ENCODE results near the gene INSYN2B.

DNA sequence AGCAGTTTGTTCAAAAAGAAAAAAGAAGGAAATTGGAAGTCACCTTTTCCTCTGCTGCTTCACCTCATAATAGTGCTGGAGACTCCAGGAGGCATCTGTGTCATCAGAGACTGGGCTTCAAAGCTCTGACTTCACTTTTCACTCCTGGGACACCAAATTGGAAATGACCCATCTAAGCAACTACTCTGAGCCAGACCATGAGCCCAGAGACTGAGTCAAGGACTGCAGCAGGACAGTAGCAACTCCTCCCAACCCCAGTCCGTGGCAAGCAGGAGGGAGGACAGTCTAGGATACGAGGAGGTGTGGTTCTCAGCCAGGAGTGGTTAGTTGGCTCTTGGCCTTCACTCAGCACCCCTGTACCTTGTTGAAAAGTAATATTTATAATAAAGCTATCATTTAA lies 131.5 kb downstream of the INSYN2B start:
- TF ChIP-seq CTCF (IDR thresholded peaks at IDR 0.05) (no peak), POLR2AphosphoS5 (IDR thresholded peaks at IDR 0.05) (no peak)

Data from gastroesophageal sphincter (tissue), 3 donors.